ENCODE data around the gene ATAD1. TPM values are rescaled to one million over a fixed set of nuclear protein-coding genes. Genes with fewer than 3 reads are reported as not detected.
"Not testable (repeated sequence)": the region's sequence is repeated elsewhere in the genome, so short reads cannot be mapped to it uniquely, and the experiment has no call there.

The ATAD1 gene
- 10 to 100 TPM; 42.5 to 74.4 (median 62.0) TPM for polyA plus RNA-seq (ENCODE audit: insufficient read length in 4 of 4)

DNA sequence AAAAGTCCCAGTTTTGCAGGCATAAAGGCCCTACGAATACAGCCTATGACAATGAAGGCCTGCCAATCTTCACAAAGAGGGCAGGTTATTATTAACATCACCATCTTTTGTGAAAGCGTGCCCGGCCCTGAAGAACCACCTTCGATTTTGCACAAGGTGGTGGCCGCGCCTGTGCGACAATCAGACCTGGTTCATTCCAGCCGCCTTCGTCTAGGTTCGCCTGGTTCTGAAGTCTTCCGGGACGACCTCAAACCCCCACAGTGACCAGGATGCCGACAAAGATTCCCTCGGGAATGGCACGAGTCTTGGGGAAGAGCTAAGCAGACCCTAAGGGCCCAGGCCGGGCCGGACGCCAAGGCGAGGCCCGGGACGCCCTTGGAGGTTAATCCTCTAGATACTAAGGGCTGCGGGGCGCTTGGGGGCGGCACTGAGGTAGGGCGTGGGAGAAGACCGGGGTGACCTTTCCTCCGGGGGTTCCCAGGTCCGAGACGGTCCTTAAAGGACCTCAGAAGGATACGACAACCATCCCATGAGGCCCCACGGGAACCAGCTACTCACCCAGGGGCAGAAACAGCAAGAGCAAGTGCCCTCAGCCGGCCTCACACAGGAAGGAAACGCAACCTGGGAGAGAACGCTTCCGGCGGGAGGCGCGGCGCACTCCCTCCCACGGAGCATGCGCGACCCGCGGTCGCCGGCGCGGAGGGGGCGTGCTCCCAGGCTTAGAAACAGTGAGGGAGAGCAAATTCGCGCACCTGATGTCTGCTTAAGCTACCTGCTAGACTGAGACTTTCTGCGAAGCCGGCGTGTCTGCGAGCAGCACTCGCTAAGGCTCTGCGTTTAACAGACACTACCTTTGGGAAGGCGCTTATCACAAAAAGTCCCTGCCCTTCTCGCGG lies at the start of gene ATAD1:
TSS of gene ATAD1 (minus strand) at position 618 of the 896 bp plus-strand sequence. CDS start 3,627 bp downstream, outside the sequence.
- peak; percentile 71 to 82 (median 78) for DNase-seq (ENCODE audit: low read depth in 4 of 4, low spot score in 3 of 4)

- no peak for DNase-seq (ENCODE audit: low read depth in 4 of 4, low spot score in 3 of 4)
Observed at GRCh38 chr10:87867453-87867852, 49.4 kb upstream of the ATAD1 start.

DNA sequence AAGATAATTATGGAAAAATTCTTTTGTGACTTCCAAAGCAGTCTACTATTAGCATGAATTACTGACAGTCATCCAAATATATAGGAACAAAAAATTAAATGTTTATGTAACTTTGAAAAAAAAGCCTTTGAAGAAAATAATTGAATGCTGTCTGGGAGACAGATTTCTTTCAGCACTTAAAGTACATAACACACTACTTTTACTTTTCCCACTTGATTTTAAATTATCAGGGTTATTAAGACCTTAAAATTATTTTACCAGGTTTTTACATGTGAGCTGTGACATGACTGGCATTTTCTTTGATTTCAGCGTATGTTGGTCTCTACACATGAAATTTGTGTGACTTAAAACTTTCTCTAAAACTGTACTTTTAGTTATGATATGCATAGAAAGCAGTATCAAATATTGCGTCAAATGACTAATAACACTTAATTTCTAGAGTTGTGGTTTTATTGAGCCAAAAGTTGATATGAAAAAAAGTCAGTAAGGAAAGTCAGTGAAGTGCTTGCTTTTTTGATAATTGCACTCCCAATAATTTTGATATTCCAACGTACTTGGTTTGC lies 48.5 kb upstream of the ATAD1 start:
- DNase-seq (ENCODE audit: low read depth in 4 of 4, low spot score in 3 of 4): no peak

DNA sequence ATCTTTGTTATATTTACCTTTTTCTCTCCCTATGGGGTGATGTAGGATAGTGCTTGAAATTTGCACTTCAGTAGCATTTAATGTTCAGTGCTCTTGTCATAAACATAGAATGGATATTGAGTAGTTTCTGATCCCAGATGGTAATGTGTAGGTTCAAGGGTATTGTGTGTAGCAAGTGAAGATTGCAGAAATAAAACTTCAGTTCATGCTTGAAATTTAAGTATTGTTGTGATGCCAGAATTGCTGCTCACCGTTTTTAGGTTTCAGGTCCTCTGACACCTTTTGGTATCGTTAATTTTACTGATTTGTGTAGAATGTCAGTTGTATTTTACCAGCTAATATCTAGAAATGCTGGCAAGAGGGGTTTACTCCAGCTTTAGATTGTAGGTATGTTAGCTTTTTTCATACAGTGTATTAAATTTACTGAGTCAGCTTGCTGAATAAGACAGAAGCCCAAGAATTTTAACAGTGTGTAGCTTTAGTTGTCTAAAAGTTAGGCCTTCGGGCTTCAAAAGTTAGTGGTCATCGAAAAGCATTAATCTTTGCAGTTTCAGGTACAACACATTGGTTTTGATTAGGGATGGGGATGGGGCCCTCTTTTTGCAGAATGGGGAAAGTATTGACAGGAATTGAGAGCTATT lies 47.3 kb upstream of the ATAD1 start:
- no peak for DNase-seq (ENCODE audit: low read depth in 4 of 4, low spot score in 3 of 4)

DNA sequence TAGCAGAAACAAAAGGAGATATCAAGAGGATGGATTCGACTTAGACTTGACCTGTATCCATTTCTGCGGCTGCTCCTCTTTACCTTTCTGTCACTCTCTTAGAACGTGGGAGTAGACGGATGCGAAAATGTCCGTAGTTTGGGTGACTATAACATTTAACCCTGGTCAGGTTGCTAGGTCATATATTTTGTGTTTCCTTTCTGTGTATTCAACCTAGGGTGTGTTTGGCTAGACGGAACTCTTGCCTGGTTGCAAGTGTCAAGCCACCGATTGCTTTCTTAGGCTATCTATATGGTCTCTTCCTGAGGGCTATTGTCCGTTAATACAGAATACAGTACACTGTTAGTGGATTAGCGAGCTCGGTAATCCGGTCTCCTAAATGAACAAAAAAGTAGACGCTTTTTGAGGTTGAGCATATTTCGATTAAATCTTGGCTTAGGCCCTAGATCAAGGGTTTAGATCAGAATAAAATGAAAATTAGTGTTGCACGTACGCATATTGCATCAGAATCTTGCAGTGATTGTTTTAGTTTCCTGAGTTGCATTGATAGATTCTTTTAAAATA lies 46.6 kb upstream of the ATAD1 start:
- DNase-seq (ENCODE audit: low read depth in 4 of 4, low spot score in 3 of 4): no peak

DNA sequence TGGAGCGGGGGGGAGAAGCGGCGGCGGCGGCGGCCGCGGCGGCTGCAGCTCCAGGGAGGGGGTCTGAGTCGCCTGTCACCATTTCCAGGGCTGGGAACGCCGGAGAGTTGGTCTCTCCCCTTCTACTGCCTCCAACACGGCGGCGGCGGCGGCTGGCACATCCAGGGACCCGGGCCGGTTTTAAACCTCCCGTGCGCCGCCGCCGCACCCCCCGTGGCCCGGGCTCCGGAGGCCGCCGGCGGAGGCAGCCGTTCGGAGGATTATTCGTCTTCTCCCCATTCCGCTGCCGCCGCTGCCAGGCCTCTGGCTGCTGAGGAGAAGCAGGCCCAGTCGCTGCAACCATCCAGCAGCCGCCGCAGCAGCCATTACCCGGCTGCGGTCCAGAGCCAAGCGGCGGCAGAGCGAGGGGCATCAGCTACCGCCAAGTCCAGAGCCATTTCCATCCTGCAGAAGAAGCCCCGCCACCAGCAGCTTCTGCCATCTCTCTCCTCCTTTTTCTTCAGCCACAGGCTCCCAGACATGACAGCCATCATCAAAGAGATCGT lies 46.0 kb upstream of the ATAD1 start:
- DNase-seq (ENCODE audit: low read depth in 4 of 4, low spot score in 3 of 4): not testable (repeated sequence)

- peak in 3 of 4 donors; percentile 85 to 91 (median 86) for DNase-seq (ENCODE audit: low read depth in 4 of 4, low spot score in 3 of 4)
Observed at GRCh38 chr10:87863053-87863943, 45.3 kb upstream of the ATAD1 start, which contains the start of the genes KLLN and PTEN. KLLN (minus strand) TSS chr10:87863533; CDS start chr10:87862487, 1,046 bp downstream. PTEN (plus strand) TSS chr10:87863625; CDS start chr10:87864470, 845 bp downstream.

DNA sequence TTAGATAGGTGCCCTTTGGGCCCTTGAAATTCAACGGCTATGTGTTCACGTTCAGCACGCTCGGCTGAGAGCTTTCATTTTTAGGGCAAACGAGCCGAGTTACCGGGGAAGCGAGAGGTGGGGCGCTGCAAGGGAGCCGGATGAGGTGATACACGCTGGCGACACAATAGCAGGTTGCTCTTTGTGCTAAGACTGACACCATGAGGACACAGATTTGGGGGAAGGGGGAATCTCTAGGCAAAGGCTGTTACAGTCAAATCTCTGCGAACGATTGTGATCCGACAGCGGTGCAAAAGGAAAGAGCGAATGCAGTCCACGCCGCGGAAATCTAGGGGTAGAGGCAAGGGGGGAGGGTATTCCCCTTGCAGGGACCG lies 44.6 kb upstream of the ATAD1 start:
- no peak for DNase-seq (ENCODE audit: low read depth in 4 of 4, low spot score in 3 of 4)

DNA sequence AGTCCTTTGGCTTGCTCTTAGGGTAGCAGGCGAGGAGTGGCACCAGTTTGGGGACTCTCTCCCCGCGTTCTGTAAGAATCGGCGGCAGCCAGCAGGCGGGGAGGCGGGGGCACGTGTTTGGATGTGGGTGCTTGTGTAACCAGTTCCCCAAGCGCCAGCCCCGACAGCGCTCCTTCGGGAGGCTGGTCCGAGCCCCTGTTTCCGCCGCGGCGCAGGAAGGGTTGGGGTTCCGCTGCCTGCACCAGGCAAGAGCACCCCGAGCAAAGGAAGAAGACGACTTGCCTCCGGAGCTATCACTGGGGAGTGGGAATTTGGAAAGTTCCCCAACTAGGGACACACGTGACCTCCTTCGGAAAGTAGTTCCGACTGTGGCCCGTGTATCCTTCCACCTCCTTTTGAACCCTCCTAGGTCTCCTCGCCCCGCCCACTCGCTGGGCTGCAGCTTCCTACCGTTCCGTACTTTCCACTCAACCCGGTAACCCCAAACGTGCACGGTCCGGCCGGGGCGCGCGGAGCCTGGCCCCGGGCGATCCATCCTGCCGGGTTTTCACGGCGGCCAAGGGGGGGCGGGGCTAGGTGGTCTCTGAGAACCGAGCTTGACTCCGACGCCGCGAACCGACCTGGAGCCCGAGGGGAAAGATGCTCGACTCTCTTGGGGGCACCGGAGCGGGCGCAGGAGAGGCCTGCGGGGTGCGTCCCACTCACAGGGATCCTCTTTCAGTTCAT lies 44.1 kb upstream of the ATAD1 start:
- DNase-seq (ENCODE audit: low read depth in 4 of 4, low spot score in 3 of 4): peak; percentile 96 to 97 (median 96)

- no peak for DNase-seq (ENCODE audit: low read depth in 4 of 4, low spot score in 3 of 4)
Observed at GRCh38 chr10:87861566-87861952, 43.5 kb upstream of the ATAD1 start.

DNA sequence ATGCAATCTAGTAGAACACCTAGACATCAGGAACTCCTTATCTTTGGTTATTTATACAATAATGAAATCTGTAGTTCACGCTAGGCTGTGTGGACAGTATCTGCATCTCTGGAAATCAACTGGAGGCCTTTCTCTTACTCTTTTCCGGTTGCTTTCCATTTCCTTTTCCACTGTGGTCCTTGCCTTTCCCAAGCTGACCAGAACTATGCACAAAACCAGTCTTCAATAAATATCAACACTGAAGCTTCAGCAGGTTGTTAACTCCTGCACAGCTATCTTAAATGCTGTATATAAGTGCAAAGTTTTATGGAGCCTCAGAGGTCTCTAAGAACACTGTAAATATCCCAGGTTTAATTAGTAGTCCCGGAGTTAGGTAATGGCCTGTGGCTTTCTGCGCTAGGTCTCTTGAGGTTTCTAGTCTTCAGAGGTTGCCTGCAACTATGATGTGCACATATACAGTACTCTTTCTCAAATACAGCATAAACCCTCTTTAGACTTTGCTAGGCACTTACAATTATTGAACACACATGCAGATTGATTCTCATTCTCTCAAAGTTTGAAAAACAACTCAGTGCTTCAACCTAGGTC lies 42.9 kb upstream of the ATAD1 start:
- DNase-seq (ENCODE audit: low read depth in 4 of 4, low spot score in 3 of 4): no peak

DNA sequence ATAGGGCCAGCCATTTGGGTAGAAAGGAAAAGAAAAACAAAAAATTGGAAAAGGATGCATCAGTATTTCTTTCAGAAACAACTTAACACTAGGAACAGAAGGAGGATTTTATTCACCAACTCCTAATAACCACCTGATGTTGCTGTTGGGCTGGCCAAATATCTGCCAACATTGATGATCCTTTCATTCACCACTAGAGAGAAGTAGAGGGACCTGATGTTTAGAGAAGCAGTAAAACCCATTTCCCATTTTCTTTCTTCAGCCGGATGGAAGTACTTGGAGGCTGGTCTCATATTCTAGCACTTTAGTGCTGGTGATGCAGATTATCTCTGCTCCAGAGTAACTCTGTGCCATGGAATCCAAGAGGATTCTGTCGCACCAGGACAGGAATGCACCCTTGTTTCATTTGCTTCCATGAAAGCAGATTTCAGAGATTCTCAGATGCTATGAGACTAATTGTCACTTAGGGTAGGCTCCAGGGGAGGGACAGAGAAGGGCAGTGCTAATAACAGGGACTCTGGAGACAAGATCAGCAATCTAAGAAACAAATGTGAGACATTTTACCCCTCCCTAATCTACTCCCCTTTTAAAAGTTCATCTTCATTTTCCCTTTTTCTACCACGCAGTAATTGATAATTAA lies 42.2 kb upstream of the ATAD1 start:
- no peak for DNase-seq (ENCODE audit: low read depth in 4 of 4, low spot score in 3 of 4)

DNA sequence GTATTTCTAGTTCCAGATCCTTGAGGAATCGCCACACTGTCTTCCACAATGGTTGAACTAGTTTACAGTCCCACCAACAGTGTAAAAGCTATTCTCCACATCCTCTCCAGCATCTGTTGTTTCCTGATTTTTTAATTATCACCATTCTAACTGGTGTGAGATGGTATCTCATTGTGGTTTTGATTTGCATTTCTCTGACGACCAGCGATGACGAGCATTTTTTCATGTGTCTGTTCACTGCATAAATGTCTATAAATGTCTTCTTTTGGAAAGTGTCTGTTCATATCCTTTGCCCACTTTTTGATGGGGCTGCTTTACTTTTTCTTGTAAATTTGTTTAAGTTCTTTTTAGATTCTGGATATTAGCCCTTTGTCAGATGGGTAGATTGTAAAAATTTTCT lies 37.6 kb upstream of the ATAD1 start:
- not testable (repeated sequence) for DNase-seq (ENCODE audit: low read depth in 4 of 4, low spot score in 3 of 4)

GRCh38 chr10:87855247-87855646 lies 37.2 kb upstream of the ATAD1 start:
- DNase-seq (ENCODE audit: low read depth in 4 of 4, low spot score in 3 of 4): not testable (repeated sequence)

DNA sequence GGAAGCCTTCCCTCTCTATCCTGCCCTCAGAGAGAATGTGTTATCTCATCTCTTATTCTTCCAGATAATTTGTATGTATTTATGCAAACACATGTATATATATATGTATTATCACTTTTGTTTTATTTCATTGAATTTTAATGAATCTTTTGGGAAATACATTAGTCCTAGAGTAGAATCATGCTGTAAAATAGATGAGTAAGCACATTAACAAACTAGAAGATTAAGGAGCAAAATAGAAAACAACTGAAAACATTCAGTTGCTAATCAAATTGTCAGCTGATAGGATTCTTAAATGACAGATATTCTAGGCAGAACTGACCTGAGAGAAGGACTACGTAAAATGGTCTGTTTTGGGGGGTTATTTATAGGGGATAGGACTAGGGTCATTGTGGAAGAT lies 34.1 kb upstream of the ATAD1 start:
- no peak for DNase-seq (ENCODE audit: low read depth in 4 of 4, low spot score in 3 of 4)

DNA sequence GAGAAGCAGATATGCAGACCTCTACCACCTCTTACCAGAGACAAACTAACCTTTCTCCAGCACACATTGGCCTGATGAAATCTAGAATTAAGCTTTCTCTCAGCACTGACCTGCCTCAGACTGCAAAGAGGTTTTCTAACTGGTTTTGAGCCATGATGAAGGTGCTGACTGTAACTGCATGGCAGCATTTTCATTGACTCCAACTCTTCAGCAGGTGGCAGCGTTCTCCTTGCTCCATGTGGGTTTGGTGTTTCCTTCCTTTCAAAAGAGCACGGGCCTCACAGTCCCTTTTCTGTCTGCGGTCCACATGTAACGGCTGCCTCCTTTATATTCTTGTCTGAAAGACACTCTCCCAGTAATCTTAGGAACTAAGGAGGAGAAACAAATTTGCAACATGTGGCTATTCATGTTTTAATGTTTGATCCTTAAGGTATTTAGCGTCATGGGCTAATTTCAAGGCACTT lies 32.7 kb upstream of the ATAD1 start:
- DNase-seq (ENCODE audit: low read depth in 4 of 4, low spot score in 3 of 4): no peak

DNA sequence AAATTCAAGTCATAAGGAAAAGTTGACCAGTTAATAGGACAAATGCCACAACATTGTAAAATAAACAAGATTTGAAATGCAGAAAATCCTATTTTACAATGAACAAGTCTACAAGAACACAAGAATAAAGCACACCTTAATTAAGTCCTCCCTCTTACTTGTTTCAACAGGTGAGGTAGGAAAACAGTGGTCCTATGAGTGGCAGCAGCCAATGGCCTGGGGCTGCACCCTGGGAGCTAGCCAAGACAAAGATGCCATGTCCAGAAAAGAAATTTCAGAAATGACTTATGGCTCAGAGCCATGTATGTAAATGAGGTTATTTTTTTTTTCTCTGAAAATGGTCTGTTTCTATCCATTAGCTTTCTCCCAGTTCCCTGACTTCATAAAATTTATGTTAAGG lies 31.0 kb upstream of the ATAD1 start:
- DNase-seq (ENCODE audit: low read depth in 4 of 4, low spot score in 3 of 4): no peak

GRCh38 chr10:87847550-87847949 lies 29.5 kb upstream of the ATAD1 start:
- DNase-seq (ENCODE audit: low read depth in 4 of 4, low spot score in 3 of 4): no peak
